Caki2 (cell line): ENCODE results near the gene TDRD1. TPM values are rescaled to one million over a fixed set of nuclear protein-coding genes. Genes with fewer than 3 reads are reported as not detected.

Experiments used
- DNase-seq: peaks from one replicate; pipeline ENCODE4 v3.0.0-alpha.2; 2015; ENCODE audit warnings: low read depth
- in situ Hi-C: cut with HindIII; loops from 2 replicates; pipeline ENCODE4 v1.10.0; 2016; ENCODE audit warnings: low sequenced_read_pairs, low pct_unique_long_range_greater_than_20kb, mixed read lengths
- total RNA-seq: library from RNA; depleted of rRNA; stranded (reverse); fragments of >200 nt; shearing (Covaris generic); gene quantifications from 2 replicates; pipeline ENCODE4 v1.2.3, GENCODE V29; 2014; ENCODE audit warnings: low replicate concordance

Gene TDRD1
- total RNA-seq, 1 experiment from 2014 or later = not detected

DNA sequence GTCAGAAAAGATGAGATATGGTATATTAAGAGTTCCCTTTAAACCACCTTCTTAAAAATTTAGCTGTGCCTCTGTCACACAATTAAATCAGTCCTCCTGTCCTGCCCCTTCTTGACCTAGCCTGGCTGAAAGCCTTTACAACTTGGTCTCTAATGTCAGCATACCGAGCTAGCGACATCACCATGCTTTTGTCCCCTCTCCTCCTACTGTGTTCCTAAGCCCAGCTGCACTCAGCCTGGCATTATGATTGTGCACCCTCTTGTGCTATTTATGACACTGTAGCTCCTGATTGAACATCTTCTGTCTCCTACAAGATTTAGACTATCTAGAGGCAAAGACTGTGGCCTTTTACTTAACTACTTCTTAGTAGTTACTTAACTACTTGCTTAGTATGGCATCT lies 29.2 kb downstream of the TDRD1 start:
- no peak for DNase-seq

DNA sequence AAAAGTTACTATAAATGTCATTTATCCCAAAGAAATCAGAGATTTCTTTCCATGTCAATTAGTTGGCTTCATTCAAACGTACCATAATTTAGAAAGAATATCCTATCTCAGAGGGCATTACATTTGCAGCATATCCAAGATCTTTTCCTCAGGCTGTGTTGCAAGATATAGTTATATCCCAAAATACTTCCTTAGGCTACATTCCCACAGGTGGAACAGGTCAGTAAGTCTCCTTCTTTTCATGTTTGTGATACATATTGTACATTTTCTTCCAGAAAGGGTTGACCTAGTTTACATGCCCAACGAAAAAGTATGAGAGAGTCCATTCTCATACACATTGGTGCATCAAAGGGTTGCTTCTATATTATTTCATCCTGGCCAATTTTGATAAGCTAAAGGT lies 33.0 kb downstream of the TDRD1 start:
- in situ Hi-C loops = no loop called here
- no peak for DNase-seq

More for the DNA sequence above, 29.2 kb downstream of the TDRD1 start:
- in situ Hi-C loops = no loop called here

- in situ Hi-C loops = no loop called here
- no peak for DNase-seq
Observed at GRCh38 chr10:114215033-114215432, 35.9 kb downstream of the TDRD1 start.

GRCh38 chr10:114220281-114220680 lies 41.1 kb downstream of the TDRD1 start:
- in situ Hi-C loops = no loop called here
- no peak for DNase-seq

GRCh38 chr10:114221235-114221634 lies 42.1 kb downstream of the TDRD1 start:
- in situ Hi-C loops = no loop called here
- no peak for DNase-seq

DNA sequence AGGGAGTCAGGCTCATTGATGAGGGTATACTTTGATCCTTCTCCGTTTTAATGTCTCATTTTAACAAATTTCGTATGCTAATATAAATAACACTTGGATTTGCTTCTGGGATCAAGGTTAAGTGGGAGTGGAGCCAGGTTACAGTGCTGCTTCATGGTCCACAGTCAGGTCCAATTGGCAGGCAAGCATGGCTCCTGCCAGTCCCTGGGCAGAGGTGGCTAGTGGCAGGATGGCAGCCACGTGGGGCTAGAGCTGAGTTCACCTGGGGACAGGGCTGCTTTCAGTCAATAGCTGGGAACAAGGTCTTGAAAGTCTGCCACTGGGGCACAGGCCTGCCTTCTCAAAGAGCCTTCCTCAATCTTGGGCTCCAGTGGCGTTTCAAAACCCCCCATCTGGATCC lies 43.9 kb downstream of the TDRD1 start:
- in situ Hi-C loops = no loop called here
- no peak for DNase-seq

- DNase-seq = no peak
- in situ Hi-C loops = no loop called here
Observed at GRCh38 chr10:114228156-114228555, 49.0 kb downstream of the TDRD1 start.

DNA sequence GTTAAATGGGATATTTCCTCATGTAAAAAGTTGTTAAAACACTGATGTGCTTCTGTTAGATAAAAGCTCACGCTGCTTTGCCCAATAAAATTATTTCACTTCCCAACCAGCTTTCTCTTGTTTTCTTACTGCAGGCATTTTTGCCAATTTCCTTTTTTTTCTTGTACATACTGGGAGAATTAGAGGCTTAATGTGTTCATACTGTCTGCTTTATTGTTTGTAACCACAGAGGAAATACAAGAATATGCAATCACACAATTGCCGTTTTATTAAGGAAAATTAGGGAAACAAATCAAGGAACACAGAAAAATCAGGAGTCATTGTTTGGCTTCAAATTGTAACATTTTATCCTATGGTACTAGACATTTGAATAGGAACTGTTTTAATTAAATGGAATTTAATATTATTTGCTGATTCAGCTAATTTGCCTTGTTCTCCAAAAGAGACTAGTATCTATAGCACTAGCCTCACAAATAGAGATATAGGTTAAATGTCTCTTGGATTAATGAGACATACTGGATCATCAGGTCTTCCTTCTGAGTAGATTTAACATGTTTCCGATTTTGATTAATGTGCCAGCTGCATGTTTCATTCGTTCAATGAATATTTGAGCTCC lies 53.5 kb downstream of the TDRD1 start:
- in situ Hi-C loops = no loop called here
- DNase-seq = no peak

DNA sequence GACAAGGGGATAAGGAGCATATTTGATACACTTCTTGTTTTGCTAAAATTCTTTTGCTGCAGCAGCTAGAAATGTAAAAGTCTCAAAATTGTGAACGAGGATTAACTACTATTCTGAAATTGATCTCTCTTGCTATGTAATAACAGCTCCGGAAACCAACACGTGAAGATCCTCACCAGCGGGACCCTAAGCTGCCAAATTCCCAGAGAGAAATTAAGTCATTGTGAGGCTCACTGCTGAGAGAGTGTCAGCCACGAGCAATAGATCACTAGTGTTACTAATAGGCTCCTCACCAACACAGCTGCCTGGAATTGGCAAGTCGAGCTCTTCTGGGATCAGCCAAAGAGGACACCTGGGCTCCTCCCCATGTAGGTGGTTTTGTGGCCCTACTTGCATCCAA lies 54.3 kb downstream of the TDRD1 start:
- no peak for DNase-seq
- in situ Hi-C loops = no loop called here

- DNase-seq = no peak
- in situ Hi-C loops = no loop called here
Observed at GRCh38 chr10:114234132-114234531, 55.0 kb downstream of the TDRD1 start.

- in situ Hi-C loops = no loop called here
- DNase-seq = no peak
Observed at GRCh38 chr10:114239117-114239993, 60.2 kb downstream of the TDRD1 start, which contains the start of gene VWA2. Gene VWA2 (plus strand): TSS chr10:114239254. CDS start chr10:114248714, 9,460 bp downstream.

DNA sequence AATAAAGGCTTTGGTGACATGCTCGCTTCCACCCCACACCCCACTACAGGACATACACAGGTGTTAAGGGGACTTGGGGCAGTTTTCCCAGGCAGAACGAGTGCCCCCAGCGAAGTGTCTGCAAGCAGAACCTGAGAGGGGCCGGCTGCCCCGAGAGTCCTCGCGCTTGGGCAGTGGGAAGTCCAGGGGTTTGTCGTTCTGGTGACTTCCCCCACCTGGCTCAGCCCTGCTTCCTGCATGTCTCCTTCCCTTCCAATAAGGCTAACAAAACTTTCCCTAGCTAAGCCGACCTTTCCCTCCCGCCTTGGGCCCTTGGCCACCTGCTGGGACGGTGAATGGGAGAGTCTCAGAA lies 60.8 kb downstream of the TDRD1 start:
- no peak for DNase-seq
- in situ Hi-C loops = no loop called here

DNA sequence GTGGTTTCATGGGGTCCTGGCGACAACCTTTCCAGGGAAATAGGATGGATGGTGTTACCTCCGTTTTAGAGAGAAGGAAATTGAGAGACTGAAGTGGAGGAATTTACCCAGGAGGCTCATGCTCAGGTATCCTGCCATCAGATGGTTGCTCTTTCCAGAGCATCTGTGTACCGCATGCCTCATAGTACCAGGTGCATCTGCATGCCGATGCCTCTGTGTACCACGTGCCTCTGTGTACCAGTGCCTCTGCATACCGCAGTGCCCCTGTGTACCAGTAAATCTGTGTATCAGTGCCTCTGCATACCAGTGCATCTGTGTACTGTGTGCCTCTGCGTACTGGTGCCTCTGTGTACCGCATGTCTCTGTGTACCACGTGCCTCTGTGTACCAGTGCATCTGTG lies 63.1 kb downstream of the TDRD1 start:
- in situ Hi-C loops = no loop called here
- no peak for DNase-seq

- in situ Hi-C loops = no loop called here
- no peak for DNase-seq
Observed at GRCh38 chr10:114243661-114244060, 64.5 kb downstream of the TDRD1 start.

- in situ Hi-C loops = no loop called here
- DNase-seq = no peak
Observed at GRCh38 chr10:114244126-114244525, 65.0 kb downstream of the TDRD1 start.

- in situ Hi-C loops = no loop called here
- DNase-seq = no peak
Observed at GRCh38 chr10:114245121-114245791, 66.1 kb downstream of the TDRD1 start.

GRCh38 chr10:114246679-114247305 lies 67.6 kb downstream of the TDRD1 start:
- DNase-seq = peak; percentile 26
- in situ Hi-C loops = no loop called here

DNA sequence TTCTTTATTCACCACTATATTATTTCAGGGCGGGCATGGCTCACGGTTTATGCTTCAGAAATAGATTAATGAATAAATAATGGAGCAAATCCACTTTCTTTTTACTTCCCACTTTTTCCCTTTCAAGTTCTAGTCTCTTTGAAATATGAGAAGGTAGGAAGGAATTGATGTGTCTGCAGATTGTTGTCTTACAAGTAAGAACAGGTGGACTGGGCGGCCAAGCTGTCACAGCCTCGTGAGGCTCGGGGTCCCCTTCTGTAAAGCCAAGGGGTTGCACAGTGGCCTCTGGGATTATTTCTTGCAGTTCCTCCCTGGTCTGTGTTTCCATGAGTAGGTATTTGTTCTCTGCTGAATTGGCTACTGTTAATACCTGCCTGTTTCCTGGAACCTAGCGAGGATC lies 71.1 kb downstream of the TDRD1 start:
- no peak for DNase-seq
- in situ Hi-C loops = no loop called here

GRCh38 chr10:114250716-114251115 lies 71.6 kb downstream of the TDRD1 start:
- DNase-seq = no peak
- in situ Hi-C loops = no loop called here
